HG02571 (cell line): ENCODE measurements around the gene AIFM2.
"Not testable (repeated sequence)": the region's sequence is repeated elsewhere in the genome, so short reads cannot be mapped to it uniquely, and the experiment has no call there.

Experiments used
- ATAC-seq: cut with Tn5 transposase; IDR thresholded peaks from one replicate; pipeline ENCODE4 v1.9.1; 2021; ENCODE audit warnings: mild to moderate bottlenecking, moderate library complexity; ENCODE audit not compliant: unreplicated experiment

AIFM2 gene

GRCh38 chr10:70096016-70096704 is 36.5 kb downstream of the AIFM2 start:
- ATAC-seq: no peak

GRCh38 chr10:70094250-70094649 is 38.4 kb downstream of the AIFM2 start:
- no peak for ATAC-seq

DNA sequence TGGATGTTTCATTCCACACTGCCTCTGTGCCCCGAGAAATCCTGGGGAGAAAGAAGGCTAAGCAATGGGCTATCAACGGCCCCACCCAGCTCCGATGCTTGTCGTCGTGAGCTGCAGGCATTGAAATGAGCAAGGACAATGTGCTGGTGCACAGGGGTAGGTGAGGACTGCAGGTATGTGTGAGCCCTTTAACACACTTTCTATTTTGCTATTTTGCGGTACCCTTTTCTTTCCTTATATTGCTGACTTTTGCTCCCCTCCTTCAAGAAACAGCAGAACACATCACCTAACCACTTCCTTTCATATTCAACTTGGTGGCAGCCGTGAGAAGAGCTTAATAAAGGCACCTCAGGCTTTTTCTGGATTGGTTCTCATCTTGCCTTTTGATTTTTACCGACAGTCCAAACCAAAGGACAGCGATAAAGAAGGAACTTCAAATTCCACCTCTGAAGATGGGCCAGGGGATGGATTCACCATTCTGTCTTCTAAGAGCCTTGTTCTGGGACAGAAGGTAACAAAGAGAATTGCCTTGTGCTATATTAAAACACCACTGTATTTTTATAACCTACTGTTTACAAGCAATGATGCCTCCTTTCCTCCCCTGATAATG is 39.2 kb downstream of the AIFM2 start:
- no peak for ATAC-seq

- no peak for ATAC-seq
These were observed 40.3 kb downstream of the AIFM2 start for GRCh38 chr10:70092389-70092718.

DNA sequence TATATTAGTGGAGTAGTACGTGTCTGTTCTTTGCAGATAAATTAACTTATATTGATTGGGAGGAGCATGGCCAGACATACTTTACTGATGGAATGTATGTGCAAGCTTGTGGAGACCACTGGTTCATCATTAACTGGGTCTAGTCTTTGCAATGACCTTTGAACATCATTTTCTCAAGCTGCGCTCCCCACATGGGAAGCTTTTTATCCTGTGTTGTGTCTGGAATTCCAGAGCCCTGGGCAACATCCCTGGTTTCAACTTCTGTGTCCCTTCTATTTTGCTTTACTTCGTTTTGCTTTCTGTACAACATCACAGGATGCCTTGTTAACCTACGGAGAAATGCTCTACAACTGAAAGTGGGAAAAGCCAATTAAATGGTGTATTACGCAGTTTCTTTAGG is 41.7 kb downstream of the AIFM2 start:
- no peak for ATAC-seq

GRCh38 chr10:70090013-70090412 is 42.6 kb downstream of the AIFM2 start:
- no peak for ATAC-seq

DNA sequence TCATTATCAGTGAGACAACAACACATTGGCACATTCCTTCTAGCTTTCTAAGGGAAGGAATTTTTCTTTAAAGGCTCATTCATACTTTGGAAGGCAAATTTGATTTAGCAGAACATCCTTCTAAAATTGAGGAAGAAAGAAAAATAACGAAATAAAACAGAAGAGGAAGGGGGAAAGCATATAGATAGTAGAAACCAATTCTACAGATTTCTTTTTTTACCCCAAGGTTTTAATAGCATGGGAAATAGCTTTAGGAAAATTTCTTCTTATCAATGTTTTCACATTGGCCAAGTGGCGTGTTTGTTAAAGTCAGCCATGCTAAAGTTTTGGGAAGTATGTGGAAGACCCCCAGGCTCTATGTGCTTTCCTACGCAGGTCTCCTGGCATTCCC is 44.3 kb downstream of the AIFM2 start:
- ATAC-seq: no peak

- ATAC-seq: no peak
These were observed 44.9 kb downstream of the AIFM2 start for GRCh38 chr10:70087616-70088307.

DNA sequence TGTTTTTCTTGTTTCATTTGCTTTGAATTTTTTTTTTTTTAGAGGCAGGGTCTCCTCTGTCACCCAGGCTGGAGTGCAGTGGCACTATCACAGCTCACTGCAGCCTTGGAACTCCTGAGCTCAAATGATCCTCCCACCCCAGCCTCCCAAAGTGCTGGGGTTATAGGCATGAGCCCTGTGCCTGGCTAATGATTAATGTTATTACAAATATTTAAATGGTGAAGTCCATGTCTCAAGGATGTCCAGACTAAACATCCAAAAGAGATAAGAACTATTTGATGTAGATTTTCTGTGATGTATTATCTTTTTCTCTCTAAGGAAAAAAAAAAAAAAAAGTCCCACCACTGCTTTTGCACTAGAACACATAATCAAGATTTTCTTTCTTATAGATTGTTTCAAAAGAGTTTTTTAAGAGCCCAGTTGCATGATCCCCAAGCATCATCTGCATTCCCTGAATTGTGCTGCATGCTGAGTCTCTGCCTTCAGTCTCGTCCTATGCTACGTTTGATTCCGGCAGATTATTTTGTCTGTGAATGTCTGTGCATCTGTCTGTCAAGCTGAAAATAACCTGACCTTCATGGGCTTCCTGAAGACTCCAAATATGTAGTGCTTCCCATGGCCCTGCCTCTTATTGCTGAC is 46.5 kb downstream of the AIFM2 start:
- no peak for ATAC-seq

GRCh38 chr10:70084189-70084588 is 48.4 kb downstream of the AIFM2 start:
- no peak for ATAC-seq

- not testable (repeated sequence) for ATAC-seq
These were observed 51.8 kb downstream of the AIFM2 start for GRCh38 chr10:70080789-70081188.

- no peak for ATAC-seq
These were observed 53.7 kb downstream of the AIFM2 start for GRCh38 chr10:70078937-70079336.

- ATAC-seq: no peak
These were observed 54.3 kb downstream of the AIFM2 start for GRCh38 chr10:70078329-70078728.

GRCh38 chr10:70074971-70075370 is 57.7 kb downstream of the AIFM2 start:
- ATAC-seq: no peak

DNA sequence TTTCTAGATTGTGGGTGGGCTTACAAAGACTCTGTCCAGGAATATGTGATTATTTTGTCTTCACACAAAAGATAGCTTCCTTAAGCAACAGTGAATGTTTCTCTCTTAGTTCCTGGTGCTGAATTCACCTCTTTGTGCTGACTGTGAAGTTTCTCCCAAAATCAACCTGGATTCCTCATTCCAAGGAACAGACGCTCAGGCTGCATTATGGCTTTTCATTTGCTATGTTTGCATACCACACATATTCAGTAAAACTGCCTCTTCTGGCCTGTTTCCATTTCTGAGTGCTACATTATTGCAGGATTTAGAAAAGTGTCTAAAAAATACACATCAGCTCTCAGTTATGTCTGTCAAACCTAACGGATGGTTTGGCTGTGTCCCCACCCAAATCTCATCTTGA is 58.5 kb downstream of the AIFM2 start:
- ATAC-seq: no peak

- no peak for ATAC-seq
These were observed 61.8 kb downstream of the AIFM2 start for GRCh38 chr10:70070834-70071233.

GRCh38 chr10:70069346-70069745 is 63.3 kb downstream of the AIFM2 start:
- ATAC-seq: no peak

DNA sequence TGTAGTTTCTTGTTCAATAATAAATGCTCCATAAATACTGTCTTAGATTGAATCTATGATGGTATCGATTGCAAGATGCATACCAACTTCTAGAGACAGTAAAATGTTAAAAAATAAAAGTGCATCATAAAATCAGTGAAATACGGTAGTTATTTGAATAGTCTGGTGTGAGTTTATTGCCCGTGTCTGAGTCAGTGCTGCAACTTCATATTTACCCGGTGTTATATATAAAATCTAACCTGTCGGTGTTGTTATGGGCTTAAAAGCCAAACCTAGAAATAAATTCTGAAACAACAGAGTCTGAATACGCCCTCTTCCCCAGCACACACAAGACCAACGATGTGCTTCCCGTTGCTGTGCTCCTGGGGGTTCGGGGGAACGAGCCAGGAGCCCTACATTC is 63.7 kb downstream of the AIFM2 start:
- ATAC-seq: no peak

GRCh38 chr10:70067586-70067985 is 65.0 kb downstream of the AIFM2 start:
- ATAC-seq: no peak

DNA sequence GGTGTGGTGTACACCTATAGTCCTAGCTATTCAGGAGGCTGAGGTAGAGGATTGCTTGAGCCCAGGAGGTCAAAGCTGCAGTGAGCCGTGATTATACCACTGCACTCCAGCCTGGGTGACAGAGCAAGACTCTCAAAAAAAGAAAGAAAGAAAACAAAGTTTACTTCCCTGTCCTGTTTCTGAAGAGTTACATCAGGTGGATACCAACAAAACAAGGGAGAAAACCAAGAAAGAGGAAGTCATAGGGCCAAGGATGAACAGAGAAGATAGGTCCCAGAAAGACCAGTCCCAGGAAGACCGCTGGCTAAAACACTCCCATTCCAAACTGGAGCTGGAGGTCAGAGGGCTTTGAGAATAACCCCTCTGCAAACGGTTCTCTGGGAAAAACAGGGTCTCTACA is 66.4 kb downstream of the AIFM2 start:
- ATAC-seq: no peak

GRCh38 chr10:70064486-70064885 is 68.1 kb downstream of the AIFM2 start:
- ATAC-seq: no peak
